Body of pancreas (tissue), 4 donors: Measurements from ENCODE around the gene ZNF254. TPM values are rescaled to one million over a fixed set of nuclear protein-coding genes. Genes with fewer than 3 reads are reported as not detected.

Experiments
- ATAC-seq: fragments of 150-250 bp; one replicate; pipeline ENCODE4 v1.9.1; 2016
- DNase-seq, 4 donors: peaks; one replicate each; pipeline ENCODE4 v3.0.0-alpha.2; 2019
- H3K27ac ChIP-seq, 4 donors: fragments of 200-600 bp; sonication (generic); 1 replicate in 3 of 4; 2 replicates in 1 of 4; pipeline versions ENCODE4 v1.5.1 to v1.6.1; 2016 to 2019; ENCODE audit warnings: mild to moderate bottlenecking in 1 of 4, mixed read lengths in 1 of 4, moderate library complexity in 1 of 4
- H3K27me3 ChIP-seq, 2 donors: fragments of 200-600 bp; sonication (generic); one replicate each; pipeline ENCODE4 v1.6.0; 2016; ENCODE audit warnings: mild to moderate bottlenecking in 1 of 2
- H3K36me3 ChIP-seq, 2 donors: fragments of 200-600 bp; sonication (generic); replicated peaks in 1 of 2; 2 replicates each; pipeline ENCODE4 v1.5.1; 2016; ENCODE audit warnings: low read depth in 2 of 2; ENCODE audit not compliant: insufficient read depth in 1 of 2
- H3K4me1 ChIP-seq: fragments of 200-600 bp; sonication (generic); one replicate; pipeline ENCODE4 v1.6.0; 2016
- H3K4me3 ChIP-seq, 2 donors: fragments of 200-600 bp; sonication (generic); 1 replicate in 1 of 2; 2 replicates in 1 of 2; pipeline ENCODE4 v1.5.1; 2016 to 2019
- H3K9me3 ChIP-seq, 3 donors: fragments of 200-600 bp; sonication (generic); 1 replicate in 2 of 3; 2 replicates in 1 of 3; pipeline ENCODE4 v1.5.1; 2016
- POLR2A ChIP-seq, 3 donors: fragments of 450-650 bp; IDR thresholded peaks; one replicate each; pipeline ENCODE4 v1.6.1; 2016; ENCODE audit warnings: antibody characterized with exemption in 3 of 3, mild to moderate bottlenecking in 2 of 3
- WGBS, 2 donors: methylation state at CpG; one replicate each; pipeline ENCODE4 v1.1.5; 2017; 5-methylcytosine and 5-hydroxymethylcytosine counted together
- intact Hi-C: fragments of 100-400 bp; cut with DNase I; formaldehyde crosslinking; loops from one replicate; pipeline ENCODE4 v1.15.1; 2023
- total RNA-seq, 2 donors: library from RNA; depleted of rRNA; stranded (reverse); fragments of >200 nt; gene quantifications; one replicate each; pipeline ENCODE4 v1.1.0, GENCODE V29; 2016
- TF ChIP-seq, protein P1 (sequence below), 7 experiments: fragments of 450-650 bp in 4 of 7; fragments of 200-600 bp in 3 of 7; sonication (generic) in 3 of 7; IDR thresholded peaks; one replicate each; pipeline ENCODE4 v1.5.1; 2016 to 2019; ENCODE audit warnings: antibody characterized with exemption in 7 of 7

The ZNF254 gene
- total RNA-seq, 2 donors from 2014 or later: 13.7 to 39.9 TPM

DNA sequence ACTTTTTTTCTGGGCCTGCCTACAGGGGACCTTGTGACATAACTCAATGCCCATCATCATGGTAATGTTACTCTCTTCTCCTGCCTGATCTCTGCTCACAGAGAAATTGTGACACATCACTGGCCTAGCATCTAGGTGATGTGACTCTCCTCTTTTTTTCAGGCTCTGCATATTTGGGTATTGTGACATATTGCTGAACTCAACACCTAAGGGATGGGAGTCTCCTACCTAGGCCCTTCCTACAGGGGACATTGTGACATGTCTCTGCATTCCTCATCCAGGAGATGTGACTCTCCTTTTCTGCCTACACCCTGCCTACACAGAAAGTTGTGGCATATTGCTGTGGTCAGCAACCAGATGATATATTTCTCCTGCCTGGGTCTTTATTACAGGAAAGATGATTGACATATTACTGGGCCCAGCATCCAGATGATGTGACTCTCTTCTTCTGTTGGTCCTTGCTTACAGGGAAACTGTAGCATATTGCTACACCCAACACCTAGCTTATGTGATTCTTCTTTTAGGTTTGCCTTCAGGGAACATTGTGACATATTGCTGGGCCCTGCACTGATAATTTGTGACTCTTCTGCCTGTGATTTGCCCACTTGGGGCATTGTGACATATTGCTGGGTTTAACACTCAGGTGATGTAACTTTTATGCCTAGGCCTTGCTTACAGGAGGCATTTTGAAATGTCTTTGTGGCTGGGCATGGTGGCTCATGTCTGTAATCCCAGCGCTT, 21.0 kb upstream of the ZNF254 start:
- TF ChIP-seq, protein P1, sequence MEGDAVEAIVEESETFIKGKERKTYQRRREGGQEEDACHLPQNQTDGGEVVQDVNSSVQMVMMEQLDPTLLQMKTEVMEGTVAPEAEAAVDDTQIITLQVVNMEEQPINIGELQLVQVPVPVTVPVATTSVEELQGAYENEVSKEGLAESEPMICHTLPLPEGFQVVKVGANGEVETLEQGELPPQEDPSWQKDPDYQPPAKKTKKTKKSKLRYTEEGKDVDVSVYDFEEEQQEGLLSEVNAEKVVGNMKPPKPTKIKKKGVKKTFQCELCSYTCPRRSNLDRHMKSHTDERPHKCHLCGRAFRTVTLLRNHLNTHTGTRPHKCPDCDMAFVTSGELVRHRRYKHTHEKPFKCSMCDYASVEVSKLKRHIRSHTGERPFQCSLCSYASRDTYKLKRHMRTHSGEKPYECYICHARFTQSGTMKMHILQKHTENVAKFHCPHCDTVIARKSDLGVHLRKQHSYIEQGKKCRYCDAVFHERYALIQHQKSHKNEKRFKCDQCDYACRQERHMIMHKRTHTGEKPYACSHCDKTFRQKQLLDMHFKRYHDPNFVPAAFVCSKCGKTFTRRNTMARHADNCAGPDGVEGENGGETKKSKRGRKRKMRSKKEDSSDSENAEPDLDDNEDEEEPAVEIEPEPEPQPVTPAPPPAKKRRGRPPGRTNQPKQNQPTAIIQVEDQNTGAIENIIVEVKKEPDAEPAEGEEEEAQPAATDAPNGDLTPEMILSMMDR (IDR thresholded peaks at IDR 0.05): no peak
- no peak for TF ChIP-seq POLR2A (IDR thresholded peaks at IDR 0.05)
- 88 to 92% methylated on average over 1 of the region's 1 CpG for WGBS, 2 donors

DNA sequence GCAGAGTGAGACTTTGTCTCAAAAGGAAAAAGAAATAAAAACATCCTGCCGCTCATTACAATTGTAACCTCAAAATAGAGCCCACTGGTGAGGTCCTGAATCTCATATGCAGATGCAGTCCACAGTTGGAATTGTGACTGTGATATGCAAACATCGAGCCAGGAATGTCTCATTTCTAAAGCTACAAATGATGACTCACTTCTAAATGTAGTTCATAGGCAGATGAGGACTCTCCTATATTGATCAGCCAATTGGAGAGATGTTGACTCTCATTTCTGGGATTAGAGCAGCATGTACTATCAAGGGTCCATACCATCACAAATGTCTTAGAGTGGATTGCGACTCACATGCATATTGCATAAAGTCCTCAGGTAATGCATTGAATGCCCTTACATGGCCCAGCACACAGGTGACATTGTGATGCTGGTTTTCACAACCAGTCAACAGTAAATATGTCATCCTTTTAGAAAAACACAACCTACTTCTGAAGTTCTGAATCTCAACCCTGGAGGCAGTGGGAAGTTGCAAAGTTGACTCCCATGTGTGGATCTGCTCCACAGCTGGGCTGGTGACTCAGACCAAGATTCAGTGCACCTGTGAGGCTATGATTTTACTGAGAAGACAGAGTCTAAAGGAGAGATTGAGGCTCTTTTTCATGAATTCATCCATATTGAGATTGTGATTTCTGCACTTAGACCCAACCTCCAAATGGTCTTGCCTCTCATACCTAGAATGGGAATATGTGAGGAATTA, 16.9 kb upstream of the ZNF254 start:
- ATAC-seq: no peak

More for the DNA sequence above, 21.0 kb upstream of the ZNF254 start:
- Histone ChIP-seq H3K27ac (no peak overlapping the region), H3K4me1 (no peaks in the 10 kb centered on the region), H3K4me3 (no peak overlapping the region), H3K27me3 (no peaks in the 10 kb centered on the region), H3K36me3 (peaks cover 0 to 2% of the 10 kb centered on the region in 2 donors), H3K9me3 (no peaks in the 10 kb centered on the region)
- DNase-seq (no peak), ATAC-seq (no peak)
- intact Hi-C loops: no loop called here

DNA sequence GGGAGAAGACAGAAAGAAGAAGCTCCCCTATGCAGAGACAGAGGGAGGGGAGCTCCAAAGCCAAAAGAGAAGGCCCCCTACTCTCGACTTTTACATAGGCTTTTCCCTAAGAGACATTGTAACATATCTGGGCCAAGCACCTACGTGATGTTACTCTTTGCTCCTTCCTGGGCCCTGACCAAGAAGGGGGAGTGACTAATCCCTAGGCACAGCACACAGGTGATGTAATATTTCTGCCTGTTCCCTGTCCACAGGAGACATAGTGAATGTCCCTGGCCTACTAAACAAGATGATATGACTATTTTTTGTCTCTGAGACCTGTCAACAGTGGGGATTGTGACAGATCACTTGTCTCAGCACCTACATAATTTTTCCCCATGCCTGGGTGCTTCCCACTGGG, 15.9 kb upstream of the ZNF254 start:
- Histone ChIP-seq H3K36me3 (peaks cover 0 to 2% of the 10 kb centered on the region in 2 donors), H3K27me3 (no peaks in the 10 kb centered on the region), H3K4me1 (no peaks in the 10 kb centered on the region), H3K27ac (no peak overlapping the region), H3K4me3 (no peak overlapping the region), H3K9me3 (no peaks in the 10 kb centered on the region)
- TF ChIP-seq, protein P1 (IDR thresholded peaks at IDR 0.05): no peak
- TF ChIP-seq POLR2A (IDR thresholded peaks at IDR 0.05): no peak
- DNase-seq (no peak), ATAC-seq (no peak)
- intact Hi-C loops: no loop called here
- 87 to 90% methylated on average over 2 of the region's 2 CpGs for WGBS, 2 donors

More for the DNA sequence above, 16.9 kb upstream of the ZNF254 start:
- WGBS, 2 donors: 94 to 96% methylated on average over 3 of the region's 3 CpGs
- H3K4me3 ChIP-seq: no peak overlapping the region
- H3K27ac ChIP-seq: no peak overlapping the region
- DNase-seq: no peak
- no peaks in the 10 kb centered on the region for H3K27me3 ChIP-seq
- no peaks in the 10 kb centered on the region for H3K9me3 ChIP-seq
- no peak for TF ChIP-seq POLR2A (IDR thresholded peaks at IDR 0.05)
- TF ChIP-seq, protein P1 (IDR thresholded peaks at IDR 0.05): no peak
- intact Hi-C loops: no loop called here
- peaks cover 0 to 2% of the 10 kb centered on the region in 2 donors for H3K36me3 ChIP-seq
- no peaks in the 10 kb centered on the region for H3K4me1 ChIP-seq

DNA sequence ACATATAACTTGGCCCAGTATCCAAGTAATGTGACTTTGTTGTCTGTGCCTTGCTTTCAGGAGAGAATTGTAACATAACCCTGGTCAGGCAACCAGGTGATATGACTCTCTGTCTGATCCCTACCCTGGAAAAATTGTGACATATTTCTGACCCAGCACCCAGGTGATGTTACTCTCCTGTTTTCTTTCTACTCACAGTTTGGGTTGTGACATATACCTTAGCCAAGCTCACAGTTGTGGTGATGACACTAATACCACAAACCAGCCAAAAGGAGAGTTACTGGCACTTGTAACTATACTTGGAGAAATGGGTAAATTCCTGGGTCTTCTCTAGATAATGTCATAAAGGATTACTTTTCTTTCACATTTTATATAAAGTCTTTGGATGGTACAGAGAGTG, 14.3 kb upstream of the ZNF254 start:
- TF ChIP-seq, protein P1 (IDR thresholded peaks at IDR 0.05): no peak
- TF ChIP-seq POLR2A (IDR thresholded peaks at IDR 0.05): no peak
- H3K27ac ChIP-seq: no peak overlapping the region
- no peaks in the 10 kb centered on the region for H3K4me1 ChIP-seq
- peaks cover 0 to 2% of the 10 kb centered on the region in 2 donors for H3K36me3 ChIP-seq
- H3K9me3 ChIP-seq: no peaks in the 10 kb centered on the region
- no peak overlapping the region for H3K4me3 ChIP-seq
- ATAC-seq: no peak
- no peaks in the 10 kb centered on the region for H3K27me3 ChIP-seq
- intact Hi-C loops: no loop called here
- no peak for DNase-seq
